Mesenteric fat pad (tissue), 1 donor: ENCODE results near the gene HSDL2. TPM values are rescaled to one million over a fixed set of nuclear protein-coding genes. Genes with fewer than 3 reads are reported as not detected.
"Not testable (repeated sequence)": the region's sequence is repeated elsewhere in the genome, so short reads cannot be mapped to it uniquely, and the experiment has no call there.

Experiments used
- DNase-seq: peaks from one replicate; pipeline ENCODE4 v3.0.0-alpha.2; 2020; ENCODE audit warnings: low spot score
- total RNA-seq: library from RNA; stranded (reverse); fragmentation: NEBNext Ultra II Directional; extraction: Animal tissue kit (Norgen Biotek cat#: 25700); gene quantifications from one replicate; pipeline ENCODE4 v1.2.1, GENCODE V29; 2021
- donor health status: DM: yes; HTN: yes; CAD: no.

The HSDL2 gene
- total RNA-seq, 1 donor from 2014 or later = 90.0 TPM

GRCh38 chr9:112495614-112496013 lies 115.7 kb downstream of the HSDL2 start:
- no peak for DNase-seq

GRCh38 chr9:112496074-112496722 lies 116.3 kb downstream of the HSDL2 start:
- no peak for DNase-seq

DNA sequence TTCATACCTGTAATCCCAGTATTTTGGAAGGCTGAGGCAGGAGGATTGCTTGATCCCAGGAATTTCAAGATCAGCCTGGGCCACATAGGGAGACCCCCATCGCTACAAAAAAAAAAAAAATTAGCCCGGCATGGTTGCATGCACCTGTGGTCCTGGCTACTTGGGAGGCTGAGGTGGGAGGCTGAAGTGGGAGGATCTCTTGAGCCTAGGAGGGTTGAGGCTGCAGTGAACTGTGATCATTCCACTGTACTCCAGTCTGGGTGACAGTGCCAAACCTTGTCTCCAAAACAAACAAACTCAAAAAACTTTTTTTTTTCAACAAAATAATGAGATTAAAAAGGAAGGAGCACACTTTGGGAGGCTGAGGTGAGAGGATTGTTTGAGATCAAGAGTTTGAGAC lies 120.9 kb downstream of the HSDL2 start:
- DNase-seq = no peak

GRCh38 chr9:112501287-112501686 lies 121.4 kb downstream of the HSDL2 start:
- DNase-seq = no peak

- DNase-seq = no peak
Observed at GRCh38 chr9:112502175-112502946, 122.5 kb downstream of the HSDL2 start.

- no peak for DNase-seq
Observed at GRCh38 chr9:112503170-112503569, 123.3 kb downstream of the HSDL2 start.

GRCh38 chr9:112505086-112505485 lies 125.2 kb downstream of the HSDL2 start:
- no peak for DNase-seq

- DNase-seq = no peak
Observed at GRCh38 chr9:112505607-112506006, 125.7 kb downstream of the HSDL2 start.

- DNase-seq = no peak
Observed at GRCh38 chr9:112506571-112506970, 126.7 kb downstream of the HSDL2 start.

- no peak for DNase-seq
Observed at GRCh38 chr9:112507001-112507680, 127.2 kb downstream of the HSDL2 start.

- no peak for DNase-seq
Observed at GRCh38 chr9:112508377-112508776, 128.5 kb downstream of the HSDL2 start.

- not testable (repeated sequence) for DNase-seq
Observed at GRCh38 chr9:112512377-112512776, 132.5 kb downstream of the HSDL2 start.

- DNase-seq = no peak
Observed at GRCh38 chr9:112516769-112517168, 136.9 kb downstream of the HSDL2 start.

- DNase-seq = no peak
Observed at GRCh38 chr9:112520069-112520468, 140.2 kb downstream of the HSDL2 start.

DNA sequence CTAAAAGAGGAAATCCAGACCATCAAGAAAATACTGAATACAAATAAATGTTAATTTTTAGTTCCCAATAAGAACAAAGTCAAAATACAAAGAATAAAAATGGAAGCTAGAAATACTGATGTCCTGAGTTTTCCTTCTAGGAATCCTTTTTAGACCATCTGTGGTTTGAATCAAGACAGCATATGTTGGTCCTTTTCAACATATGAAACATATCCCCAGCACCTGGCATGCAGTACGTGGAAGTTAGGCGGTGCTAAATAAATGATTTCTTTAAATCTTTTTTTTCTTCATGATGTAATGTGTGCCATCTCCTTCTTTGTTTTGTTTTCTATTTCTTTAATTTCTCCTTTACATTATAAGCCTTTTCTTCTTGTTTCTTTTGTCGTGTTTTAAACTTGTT lies 140.7 kb downstream of the HSDL2 start:
- no peak for DNase-seq

Other genes with a start within 250 kb of the HSDL2 start
- 18.9 TPM for gene SUSD1, start 204.8 kb upstream of the HSDL2 start, total RNA-seq
- gene PTBP3, start 46.5 kb upstream of the HSDL2 start, total RNA-seq = 53.6 TPM
- 6.1 TPM for gene KIAA1958, start 106.7 kb downstream of the HSDL2 start, total RNA-seq